GM19397 (cell line): ENCODE data around the gene MAPK13.
"Not testable (repeated sequence)": the region's sequence is repeated elsewhere in the genome, so short reads cannot be mapped to it uniquely, and the experiment has no call there.

Experiments used
- ATAC-seq: cut with Tn5 transposase; IDR thresholded peaks from one replicate; pipeline ENCODE4 v1.9.1; 2021; ENCODE audit warnings: mild to moderate bottlenecking, moderate library complexity; ENCODE audit not compliant: unreplicated experiment

Gene MAPK13

GRCh38 chr6:36114798-36115408 lies 15.4 kb upstream of the MAPK13 start:
- ATAC-seq: no peak

- no peak for ATAC-seq
Observed at GRCh38 chr6:36115412-36115811, 14.9 kb upstream of the MAPK13 start.

GRCh38 chr6:36116066-36116864 lies 14.0 kb upstream of the MAPK13 start:
- ATAC-seq: no peak

- ATAC-seq: no peak
Observed at GRCh38 chr6:36116943-36117342, 13.4 kb upstream of the MAPK13 start.

- ATAC-seq: no peak
Observed at GRCh38 chr6:36117658-36118549, 12.4 kb upstream of the MAPK13 start.

- no peak for ATAC-seq
Observed at GRCh38 chr6:36118550-36119107, 11.7 kb upstream of the MAPK13 start.

GRCh38 chr6:36119209-36119608 lies 11.1 kb upstream of the MAPK13 start:
- ATAC-seq: no peak

- ATAC-seq: no peak
Observed at GRCh38 chr6:36120018-36120417, 10.3 kb upstream of the MAPK13 start.

- no peak for ATAC-seq
Observed at GRCh38 chr6:36120539-36120938, 9.8 kb upstream of the MAPK13 start.

- ATAC-seq: no peak
Observed at GRCh38 chr6:36120979-36121786, 9.1 kb upstream of the MAPK13 start.

- ATAC-seq: no peak
Observed at GRCh38 chr6:36121787-36122494, 8.4 kb upstream of the MAPK13 start.

GRCh38 chr6:36122495-36123269 lies 7.6 kb upstream of the MAPK13 start:
- ATAC-seq: no peak

GRCh38 chr6:36123270-36124139 lies 6.8 kb upstream of the MAPK13 start:
- peak; percentile 52 for ATAC-seq

- not testable (repeated sequence) for ATAC-seq
Observed at GRCh38 chr6:36124346-36124745, 6.0 kb upstream of the MAPK13 start.

GRCh38 chr6:36124881-36125280 lies 5.4 kb upstream of the MAPK13 start:
- no peak for ATAC-seq

GRCh38 chr6:36125575-36125974 lies 4.7 kb upstream of the MAPK13 start:
- ATAC-seq: no peak

- ATAC-seq: no peak
Observed at GRCh38 chr6:36126121-36126520, 4.2 kb upstream of the MAPK13 start.
